Small intestine (tissue), 7 donors: ENCODE data around the gene PLXNB2. TPM values are rescaled to one million over a fixed set of nuclear protein-coding genes. Genes with fewer than 3 reads are reported as not detected.
"Not testable (repeated sequence)": the region's sequence is repeated elsewhere in the genome, so short reads cannot be mapped to it uniquely, and the experiment has no call there.

Experiments
- DNase-seq, 2 donors: peaks; one replicate each; pipeline versions ENCODE4 v3.0.0 to v3.0.0-alpha.2; 2013
- FAIRE-seq: peaks from 2 replicates; lab custom pipeline; 2012; peaks lifted over from hg19 to GRCh38; lab: Jason Lieb, UNC
- H3K27ac ChIP-seq, 3 donors: one replicate each; pipeline ENCODE4 v1.5.1; 2013; ENCODE audit warnings: low read length in 2 of 3, mild to moderate bottlenecking in 2 of 3, control low read depth in 1 of 3, inconsistent platforms in 1 of 3, low read depth in 1 of 3, moderate library complexity in 1 of 3
- H3K27me3 ChIP-seq, 3 donors: one replicate each; pipeline ENCODE4 v1.6.1; 2013; ENCODE audit warnings: low read length in 3 of 3, inconsistent platforms in 1 of 3; ENCODE audit not compliant: control insufficient read depth in 3 of 3, insufficient read depth in 3 of 3
- H3K36me3 ChIP-seq, 3 donors: one replicate each; pipeline ENCODE4 v1.6.1; 2013; ENCODE audit warnings: low read length in 3 of 3, inconsistent platforms in 1 of 3, low read depth in 1 of 3, mild to moderate bottlenecking in 1 of 3, moderate library complexity in 1 of 3; ENCODE audit not compliant: control insufficient read depth in 3 of 3, insufficient read depth in 2 of 3
- H3K4me1 ChIP-seq, 3 donors: one replicate each; pipeline ENCODE4 v1.6.1; 2013; ENCODE audit warnings: low read length in 2 of 3, inconsistent platforms in 1 of 3, low read depth in 1 of 3, mild to moderate bottlenecking in 1 of 3, moderate library complexity in 1 of 3; ENCODE audit not compliant: control insufficient read depth in 3 of 3, insufficient read depth in 2 of 3
- H3K4me3 ChIP-seq, 3 donors: one replicate each; pipeline ENCODE4 v1.5.1; 2013; ENCODE audit warnings: low read length in 3 of 3, control low read depth in 1 of 3, inconsistent platforms in 1 of 3, low read depth in 1 of 3, mild to moderate bottlenecking in 1 of 3, moderate library complexity in 1 of 3
- H3K9me3 ChIP-seq, 2 donors: one replicate each; pipeline ENCODE4 v1.6.1; 2013; ENCODE audit warnings: low read depth in 1 of 2, low read length in 1 of 2; ENCODE audit not compliant: control insufficient read depth in 2 of 2, insufficient read depth in 1 of 2
- WGBS, 3 donors: extraction: QIAGEN DNeasy Blood & Tissue Kit; methylation state at CpG; one replicate each; pipeline ENCODE4 v1.1.7; 2013; 5-methylcytosine and 5-hydroxymethylcytosine counted together
- polyA plus RNA-seq, 4 donors: library from polyadenylated mRNA; stranded (reverse) in 3 of 4; unstranded in 1 of 4; fragments of 200-250 nt in 3 of 4; fragments of 120-200 nt in 1 of 4; gene quantifications; one replicate each; pipeline versions ENCODE4 v1.2.1 to v1.2.3, GENCODE V29; 2013
- donor health status: healthy with polysubstance abuse.
- donor health status: control.
- donor health status: control.
- donor health status: Bipolar disorder and iron deficiency.
- donor health status: healthy.

Gene PLXNB2
- polyA plus RNA-seq, 4 donors = 70.3 to 179 (median 95.2) TPM

DNA sequence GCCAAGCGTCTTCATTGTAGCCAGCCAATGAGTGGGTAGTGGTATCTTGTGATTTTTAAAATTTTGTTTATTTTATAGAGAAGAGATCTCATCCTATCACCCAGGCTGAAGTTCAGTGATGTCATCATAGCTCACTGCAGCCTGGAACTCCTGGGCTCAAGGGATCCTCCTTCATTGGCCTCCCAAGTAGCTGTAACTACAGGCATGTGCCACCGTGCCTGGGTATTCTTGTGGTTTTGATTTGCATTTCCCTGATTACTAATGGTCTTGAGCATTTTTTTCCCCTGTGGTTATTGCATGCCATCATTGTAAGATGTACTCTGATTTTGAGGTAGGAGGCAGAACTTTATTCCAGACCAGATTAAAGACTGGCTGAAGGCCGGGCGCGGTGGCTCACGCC is 21.8 kb upstream of the PLXNB2 start:
- no peaks in the 10 kb centered on the region for H3K27me3 ChIP-seq
- DNase-seq (no peak), FAIRE-seq (no peak)
- no peaks in the 10 kb centered on the region for H3K36me3 ChIP-seq
- no peak overlapping the region for H3K4me3 ChIP-seq
- peaks cover 0 to 11% (median 3%) of the 10 kb centered on the region in 3 donors for H3K4me1 ChIP-seq
- H3K27ac ChIP-seq = no peak overlapping the region
- no peaks in the 10 kb centered on the region for H3K9me3 ChIP-seq
- 88 to 94% (median 90%) methylated on average over 6 of the region's 6 CpGs for WGBS, 3 donors

DNA sequence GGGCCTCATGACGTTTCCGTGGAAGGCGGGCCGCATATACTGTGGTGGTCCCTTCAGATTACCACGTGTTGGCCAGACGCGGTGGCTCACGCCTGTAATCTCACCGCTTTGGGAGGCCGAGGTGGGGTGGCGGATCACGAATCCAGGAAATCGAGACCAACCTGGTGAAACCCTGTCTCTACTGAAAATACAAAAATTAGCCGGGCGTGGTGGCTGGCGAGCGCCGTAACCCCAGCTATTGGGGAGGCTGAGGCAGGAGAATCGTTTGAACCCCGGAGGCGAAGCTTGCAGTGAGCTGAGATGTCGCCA is 20.2 kb upstream of the PLXNB2 start:
- Histone ChIP-seq H3K4me3 (peak overlapping the region; percentile 39 to 86 (median 84)), H3K4me1 (peaks cover 0 to 11% (median 3%) of the 10 kb centered on the region in 3 donors), H3K27ac (peak overlapping the region; percentile 74 to 94 (median 82)), H3K27me3 (no peaks in the 10 kb centered on the region), H3K9me3 (no peaks in the 10 kb centered on the region), H3K36me3 (no peaks in the 10 kb centered on the region)
- FAIRE-seq (no peak), DNase-seq (no peak)
- 57 to 72% (median 60%) methylated on average over 22 of the region's 22 CpGs for WGBS, 3 donors

DNA sequence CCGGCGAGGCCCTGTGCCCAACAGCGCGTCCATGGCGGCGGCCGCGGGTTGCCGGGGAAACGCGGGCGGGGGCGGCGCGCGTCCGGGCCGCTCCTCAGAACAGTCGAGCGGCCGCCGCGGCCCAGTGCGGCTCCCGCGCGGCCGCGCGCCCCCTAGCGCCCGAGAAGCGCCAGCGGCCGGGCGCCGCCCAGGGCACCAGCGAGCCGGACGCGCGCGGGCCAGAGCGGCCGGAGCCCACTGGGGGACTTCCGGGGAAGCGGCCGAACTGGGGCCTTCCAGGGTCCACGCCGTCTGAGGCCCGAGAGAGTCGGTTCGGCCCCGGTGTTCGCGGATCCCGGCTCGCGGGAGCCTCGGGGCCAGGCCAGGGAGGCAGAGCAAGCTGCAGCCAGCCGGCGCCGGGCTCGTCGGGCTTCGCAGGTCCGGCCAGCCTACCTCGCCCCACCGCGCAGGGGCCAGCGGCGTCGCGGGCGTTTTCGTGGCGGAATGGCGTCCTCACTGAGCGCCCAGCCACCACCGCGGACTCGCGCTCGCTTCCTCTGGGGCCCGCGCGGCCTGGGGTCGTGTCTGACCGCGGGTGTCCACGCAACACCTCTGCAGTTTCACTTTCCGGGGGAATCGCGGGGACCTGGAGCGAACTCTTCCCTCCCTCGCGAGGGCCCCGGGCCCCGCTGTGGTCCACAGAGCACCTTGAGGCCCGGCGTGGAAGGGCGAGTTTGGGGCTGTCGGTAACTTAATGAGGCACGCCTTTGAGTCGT is 19.7 kb upstream of the PLXNB2 start, which contains the start of gene DENND6B:
TSS of gene DENND6B (minus strand) at position 57 of the 755 bp plus-strand sequence. CDS start at position 33, 24 bp downstream.
- peaks cover 0 to 11% (median 3%) of the 10 kb centered on the region in 3 donors for H3K4me1 ChIP-seq
- DNase-seq = peak; percentile 75 to 93

DNA sequence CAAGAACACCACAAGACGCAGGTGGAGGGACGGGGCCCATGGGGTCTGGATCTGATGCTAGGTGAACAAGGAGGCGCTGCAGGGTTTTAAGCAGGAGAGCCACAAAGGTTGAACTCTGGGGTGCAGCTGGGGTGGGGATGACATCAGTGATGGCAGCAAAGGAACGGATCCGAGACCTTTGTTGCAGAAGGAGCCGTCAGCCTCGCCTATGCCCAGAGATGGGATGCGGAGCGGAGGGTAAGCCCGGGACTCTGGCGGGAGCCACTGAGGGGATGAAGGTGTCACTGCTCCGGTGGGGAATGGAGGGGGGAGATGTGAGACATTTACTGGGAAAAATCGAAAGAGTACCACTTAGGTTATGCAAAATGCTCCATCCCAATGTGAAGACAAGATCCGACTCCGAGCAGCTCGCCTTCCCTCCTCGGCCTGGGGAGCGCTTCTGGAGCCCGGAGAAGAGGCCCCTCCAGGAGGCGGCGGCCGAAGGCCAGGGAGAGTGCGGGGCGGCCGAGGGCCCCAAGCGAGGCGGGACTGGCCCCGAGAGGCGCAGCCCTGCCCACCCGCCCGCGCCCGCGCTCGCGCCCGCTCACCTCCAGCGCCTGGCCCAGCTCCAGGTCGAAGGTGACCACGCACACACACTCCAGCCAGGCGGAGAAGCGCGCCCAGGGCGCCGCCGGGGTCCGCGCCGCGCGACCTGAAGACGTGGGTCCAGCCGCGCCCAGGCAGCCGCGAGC is 18.9 kb upstream of the PLXNB2 start:
- peaks cover 0 to 11% (median 3%) of the 10 kb centered on the region in 3 donors for H3K4me1 ChIP-seq
- H3K27ac ChIP-seq = peak overlapping the region in 1 of 3 donors; percentile 43
- DNase-seq (no peak), FAIRE-seq (no peak)
- no peaks in the 10 kb centered on the region for H3K27me3 ChIP-seq
- peak overlapping the region; percentile 39 to 84 (median 47) for H3K4me3 ChIP-seq
- no peaks in the 10 kb centered on the region for H3K9me3 ChIP-seq
- H3K36me3 ChIP-seq = no peaks in the 10 kb centered on the region
- 15 to 46% (median 15%) methylated on average over 15 to 56 of the region's 56 CpGs for WGBS, 3 donors

More for the DNA sequence above, 19.7 kb upstream of the PLXNB2 start, which contains the start of gene DENND6B:
- Histone ChIP-seq H3K36me3 (no peaks in the 10 kb centered on the region), H3K9me3 (no peaks in the 10 kb centered on the region), H3K27ac (peak within 1 kb of the TSS; percentile 74 to 94 (median 82)), H3K27me3 (no peaks in the 10 kb centered on the region), H3K4me3 (peak within 1 kb of the TSS; percentile 39 to 86 (median 84))
- 1% methylated on average over 65 to 105 of the region's 105 CpGs for WGBS, 3 donors
- FAIRE-seq = no peak

DNA sequence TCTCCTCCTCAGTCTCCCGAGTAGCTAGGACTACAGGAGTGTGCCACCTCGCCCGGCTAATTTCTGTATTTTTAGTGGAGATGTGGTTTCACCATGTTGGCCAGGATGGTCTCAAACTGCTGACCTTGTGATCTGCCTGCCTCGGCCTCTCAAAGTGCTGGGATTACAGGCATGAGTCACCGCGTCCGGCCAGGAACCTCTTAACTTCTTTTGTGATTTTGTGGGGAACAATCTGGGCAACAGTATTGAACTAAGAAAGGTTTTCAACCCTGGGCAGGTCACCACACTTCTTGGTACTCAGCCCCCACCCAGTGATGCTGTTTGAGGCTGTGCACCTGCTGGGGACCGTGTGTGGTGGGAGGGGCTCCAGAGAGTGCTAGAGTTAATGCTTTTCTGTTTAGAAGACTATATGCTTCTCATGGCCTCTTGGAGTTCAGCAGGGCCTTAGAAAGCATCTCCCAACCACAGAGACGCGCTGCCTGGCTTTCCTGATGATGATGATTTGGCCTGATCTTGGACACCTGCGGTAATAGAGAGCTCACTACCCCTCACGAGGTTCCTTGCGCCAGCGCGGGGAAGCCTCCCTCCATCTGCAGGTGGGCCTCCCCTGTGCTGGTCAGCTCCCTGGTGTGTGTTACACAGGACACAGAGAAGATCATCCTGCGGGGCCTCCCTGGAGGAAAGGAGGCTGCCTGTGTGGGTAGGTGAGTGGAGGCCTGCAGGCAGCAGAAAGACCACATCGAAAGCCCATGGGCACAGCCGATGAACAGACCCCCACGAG is 18.2 kb upstream of the PLXNB2 start:
- FAIRE-seq = no peak
- H3K4me3 ChIP-seq = peak overlapping the region in 1 of 3 donors; percentile 47
- H3K4me1 ChIP-seq = peaks cover 0 to 11% (median 3%) of the 10 kb centered on the region in 3 donors
- no peak for DNase-seq
- no peaks in the 10 kb centered on the region for H3K36me3 ChIP-seq
- H3K27me3 ChIP-seq = no peaks in the 10 kb centered on the region
- H3K27ac ChIP-seq = no peak overlapping the region
- H3K9me3 ChIP-seq = no peaks in the 10 kb centered on the region
- 86 to 90% (median 86%) methylated on average over 19 of the region's 19 CpGs for WGBS, 3 donors

DNA sequence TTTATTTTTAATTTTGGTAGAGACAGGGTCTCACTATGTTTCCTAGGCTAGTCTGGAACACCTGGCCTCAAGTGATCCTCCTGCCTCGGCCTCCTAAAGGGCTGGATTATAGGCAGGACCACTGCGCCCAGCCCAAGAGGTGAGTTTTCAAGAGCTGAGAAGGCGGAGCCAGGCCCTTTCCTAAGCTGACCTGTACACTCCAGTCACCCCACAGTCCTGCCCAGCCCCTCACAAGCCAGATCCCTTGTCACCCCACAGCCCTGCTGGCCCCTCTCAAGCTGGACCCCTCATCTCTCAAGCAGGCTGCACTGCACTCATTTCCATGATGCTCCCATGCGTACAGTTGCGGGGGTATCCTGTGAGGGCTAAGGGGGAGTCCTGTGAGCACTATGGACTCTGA is 16.5 kb upstream of the PLXNB2 start:
- H3K4me1 ChIP-seq = peaks cover 0 to 11% (median 3%) of the 10 kb centered on the region in 3 donors
- DNase-seq (no peak), FAIRE-seq (no peak)
- no peaks in the 10 kb centered on the region for H3K9me3 ChIP-seq
- no peak overlapping the region for H3K4me3 ChIP-seq
- no peak overlapping the region for H3K27ac ChIP-seq
- 94 to 100% (median 100%) methylated on average over 5 of the region's 5 CpGs for WGBS, 3 donors
- no peaks in the 10 kb centered on the region for H3K36me3 ChIP-seq
- H3K27me3 ChIP-seq = no peaks in the 10 kb centered on the region

DNA sequence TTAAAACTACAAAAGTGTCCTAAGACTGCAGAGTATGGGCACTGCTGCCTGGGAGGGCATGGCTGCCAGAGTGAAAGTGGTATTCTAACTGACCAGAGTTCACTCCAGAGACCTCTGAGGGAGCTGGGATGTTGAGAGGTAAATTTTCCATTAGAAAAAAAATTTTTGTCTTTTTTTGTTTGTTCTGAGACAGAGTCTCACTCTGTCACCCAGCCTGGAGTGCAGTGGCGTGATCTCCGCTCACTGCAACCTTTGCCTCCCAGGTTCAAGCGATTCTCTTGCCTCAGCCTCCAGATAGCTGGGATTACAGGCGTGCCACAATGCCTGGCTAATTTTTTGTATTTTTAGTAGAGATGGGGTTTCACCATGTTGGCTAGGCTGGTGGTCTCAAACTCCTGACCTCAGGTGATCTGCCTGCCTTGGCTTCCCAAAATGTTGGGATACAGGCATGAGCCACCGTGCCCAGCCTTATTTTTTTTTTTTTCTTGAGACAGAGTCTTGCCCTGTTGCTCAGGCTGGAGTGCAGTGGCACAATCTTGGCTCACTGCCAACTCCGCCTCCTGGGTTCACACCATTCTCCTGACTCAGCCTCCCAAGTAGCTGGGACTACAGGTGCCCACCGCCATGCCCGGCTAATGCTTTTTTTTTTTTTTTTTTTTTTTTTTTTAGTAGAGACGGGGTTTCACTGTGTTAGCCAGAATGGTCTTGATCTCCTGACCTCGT is 15.1 kb upstream of the PLXNB2 start:
- peak in 1 of 2 donors; percentile 50 for DNase-seq
- H3K27ac ChIP-seq, FAIRE-seq, H3K27me3 ChIP-seq, H3K36me3 ChIP-seq, H3K4me3 ChIP-seq, H3K4me1 ChIP-seq, H3K9me3 ChIP-seq: not testable (repeated sequence)
- WGBS, 3 donors = 46 to 79% (median 55%) methylated on average over 8 to 10 of the region's 10 CpGs
